Bone marrow (tissue), 2 donors: ENCODE results near the gene ORC3.
"Not testable (repeated sequence)": the region's sequence is repeated elsewhere in the genome, so short reads cannot be mapped to it uniquely, and the experiment has no call there.

Source experiments
- DNase-seq, 2 donors: peaks; one replicate each; lab custom pipeline; 2025; lab: John Stamatoyannopoulos, UW

The ORC3 gene

GRCh38 chr6:87661016-87661415, 71.1 kb downstream of the ORC3 start:
- DNase-seq: no peak

GRCh38 chr6:87661503-87661902, 71.6 kb downstream of the ORC3 start:
- no peak for DNase-seq

GRCh38 chr6:87663434-87663833, 73.5 kb downstream of the ORC3 start:
- no peak for DNase-seq

GRCh38 chr6:87664921-87665485, 75.1 kb downstream of the ORC3 start:
- no peak for DNase-seq

GRCh38 chr6:87667032-87667431, 77.1 kb downstream of the ORC3 start:
- DNase-seq: no peak

GRCh38 chr6:87668013-87668412, 78.1 kb downstream of the ORC3 start:
- DNase-seq: no peak

- DNase-seq: no peak
Measured at GRCh38 chr6:87669051-87669450, 79.1 kb downstream of the ORC3 start.

GRCh38 chr6:87670707-87671106, 80.8 kb downstream of the ORC3 start:
- no peak for DNase-seq

GRCh38 chr6:87671555-87672029, 81.7 kb downstream of the ORC3 start:
- no peak for DNase-seq

- DNase-seq: no peak
Measured at GRCh38 chr6:87672641-87673040, 82.7 kb downstream of the ORC3 start.

- DNase-seq: no peak
Measured at GRCh38 chr6:87673237-87673636, 83.3 kb downstream of the ORC3 start.

GRCh38 chr6:87674290-87674689, 84.4 kb downstream of the ORC3 start:
- DNase-seq: no peak

- no peak for DNase-seq
Measured at GRCh38 chr6:87675004-87675681, 85.2 kb downstream of the ORC3 start.

GRCh38 chr6:87682310-87682709, 92.4 kb downstream of the ORC3 start:
- no peak for DNase-seq

GRCh38 chr6:87683890-87684289, 94.0 kb downstream of the ORC3 start:
- DNase-seq: no peak

- no peak for DNase-seq
Measured at GRCh38 chr6:87684895-87685654, 95.1 kb downstream of the ORC3 start.

GRCh38 chr6:87686636-87687205, 96.8 kb downstream of the ORC3 start:
- DNase-seq: not testable (repeated sequence)

GRCh38 chr6:87687296-87687695, 97.4 kb downstream of the ORC3 start:
- DNase-seq: no peak

- not testable (repeated sequence) for DNase-seq
Measured at GRCh38 chr6:87687893-87688292, 98.0 kb downstream of the ORC3 start.

- DNase-seq: no peak
Measured at GRCh38 chr6:87690441-87690840, 100.5 kb downstream of the ORC3 start.

- DNase-seq: no peak
Measured at GRCh38 chr6:87692086-87692485, 102.2 kb downstream of the ORC3 start.

GRCh38 chr6:87696817-87697216, 106.9 kb downstream of the ORC3 start:
- DNase-seq: not testable (repeated sequence)
